GM12892 (cell line): ENCODE data around the gene GRAMD1A.

Experiments
- POLR2A ChIP-seq: IDR thresholded peaks from 2 replicates; pipeline ENCODE4 v1.6.1; 2011; ENCODE audit warnings: low read depth, low read length, control low read depth
- TAF1 ChIP-seq: IDR thresholded peaks from 2 replicates; pipeline ENCODE4 v1.6.1; 2011; ENCODE audit warnings: low read depth, mild to moderate bottlenecking, control low read depth, low read length, borderline replicate concordance

DNA sequence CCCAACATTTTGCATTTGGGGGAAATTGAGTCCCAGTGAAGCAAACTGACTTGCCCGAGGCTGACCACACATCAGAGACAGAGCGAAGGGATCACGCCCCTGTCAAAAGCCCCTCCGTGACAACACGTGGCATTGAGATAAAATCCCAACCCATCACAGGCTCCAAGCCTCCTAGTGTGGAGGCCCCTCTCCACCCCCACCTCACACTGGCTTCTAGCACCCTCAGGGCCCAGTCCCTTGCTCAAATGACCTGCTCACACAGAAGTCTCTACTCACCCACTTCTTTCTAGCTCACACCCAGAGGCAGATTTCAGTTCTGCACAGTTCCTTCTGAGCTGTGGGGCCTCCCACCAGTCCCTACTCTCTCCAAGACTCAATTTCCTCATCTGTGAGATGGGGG lies 51.7 kb downstream of the GRAMD1A start:
- no peak for TF ChIP-seq POLR2A
- TF ChIP-seq TAF1, result no peak
